Naive thymus-derived CD8-positive, alpha-beta T cell (primary cell): ENCODE measurements around the gene CHCHD6. TPM values are rescaled to one million over a fixed set of nuclear protein-coding genes. Genes with fewer than 3 reads are reported as not detected.

ENCODE experiments used
- ATAC-seq, 2 donors: fragments of 150-1000 bp; cut with Tn5 transposase in 1 of 2; sonication (Bioruptor Pico), chemical (Tn5 transposase) in 1 of 2; 1 replicate in 1 of 2; 2 replicates in 1 of 2; pipeline ENCODE4 v1.10.0; 2021; ENCODE audit warnings: mild to moderate bottlenecking in 2 of 2, moderate library complexity in 2 of 2
- POLR2A ChIA-PET: fragments of 350-600 bp; sonication (Branson Sonifier 250); formaldehyde crosslinking; loops from one replicate; lab custom pipeline; 2021; ENCODE audit warnings: antibody characterized with exemption; lab: Charles Lee
- DNase-seq, 10 donors: peaks; one replicate each; pipeline versions ENCODE4 v3.0.0 to v3.0.0-alpha.2; 2020 to 2022
- H3K27ac Mint-ChIP-seq, 10 donors: one replicate each; pipeline ENCODE4 v1.8.0; 2020 to 2022; ENCODE audit warnings: mild to moderate bottlenecking in 10 of 10, mixed read lengths in 10 of 10, moderate library complexity in 4 of 10, inconsistent platforms in 1 of 10
- H3K27me3 Mint-ChIP-seq, 5 donors: one replicate each; pipeline ENCODE4 v1.8.0; 2021 to 2022; ENCODE audit warnings: mixed read lengths in 5 of 5
- H3K36me3 Mint-ChIP-seq, 3 donors: one replicate each; pipeline ENCODE4 v1.8.0; 2020 to 2022; ENCODE audit warnings: mixed read lengths in 3 of 3, mild to moderate bottlenecking in 2 of 3, inconsistent platforms in 1 of 3
- H3K4me1 Mint-ChIP-seq, 4 donors: one replicate each; pipeline ENCODE4 v1.8.0; 2021 to 2022; ENCODE audit warnings: mixed read lengths in 4 of 4
- H3K4me3 Mint-ChIP-seq, 10 donors: one replicate each; pipeline ENCODE4 v1.8.0; 2020 to 2022; ENCODE audit warnings: mild to moderate bottlenecking in 10 of 10, mixed read lengths in 10 of 10, moderate library complexity in 6 of 10, inconsistent platforms in 1 of 10
- H3K9me3 Mint-ChIP-seq, 9 donors: one replicate each; pipeline ENCODE4 v1.8.0; 2020 to 2022; ENCODE audit warnings: mixed read lengths in 9 of 9, mild to moderate bottlenecking in 3 of 9, inconsistent platforms in 1 of 9, moderate library complexity in 1 of 9
- polyA plus RNA-seq, 3 donors: library from polyadenylated mRNA; unstranded; fragments of 300-500 nt; fragmentation: Illumina TruSeq; gene quantifications; one replicate each; pipeline ENCODE4 v1.2.3, GENCODE V29; 2021
- total RNA-seq, 8 experiments: library from RNA in 2 of 8; stranded (reverse) in 2 of 8; gene quantifications; one replicate each; pipeline ENCODE4 v1.2.3 and lab custom pipeline; 2021 to 2026

The CHCHD6 gene
- total and polyA plus RNA-seq, 5 experiments from 2014 or later, result 7.8 to 16.9 (median 11.3) TPM

GRCh38 chr3:126895178-126896066 lies 191.4 kb downstream of the CHCHD6 start:
- no peaks in the 10 kb centered on the region for H3K9me3 Mint-ChIP-seq
- H3K27ac Mint-ChIP-seq, result no peak overlapping the region
- POLR2A ChIA-PET, result no interaction called here
- H3K4me1 Mint-ChIP-seq, result peaks cover 0 to 11% (median 0%) of the 10 kb centered on the region in 4 donors
- H3K36me3 Mint-ChIP-seq, result peaks cover 0 to 3% (median 0%) of the 10 kb centered on the region in 3 donors
- no peak overlapping the region for H3K4me3 Mint-ChIP-seq
- ATAC-seq, result no peak
- no peak for DNase-seq
- peaks cover 0 to 8% (median 0%) of the 10 kb centered on the region in 5 donors for H3K27me3 Mint-ChIP-seq

- Mint-ChIP-seq H3K36me3 (peaks cover 0 to 3% (median 0%) of the 10 kb centered on the region in 3 donors), H3K9me3 (no peaks in the 10 kb centered on the region), H3K4me3 (no peak overlapping the region), H3K4me1 (peaks cover 0 to 11% (median 0%) of the 10 kb centered on the region in 4 donors), H3K27me3 (peaks cover 0 to 8% (median 0%) of the 10 kb centered on the region in 5 donors), H3K27ac (peak overlapping the region in 1 of 10 donors; percentile 37)
- POLR2A ChIA-PET, result no interaction called here
- no peak for DNase-seq
- ATAC-seq, result no peak
These were observed 192.0 kb downstream of the CHCHD6 start for GRCh38 chr3:126896067-126896441.

GRCh38 chr3:126896968-126897367 lies 192.9 kb downstream of the CHCHD6 start:
- H3K4me1 Mint-ChIP-seq, result peaks cover 0 to 11% (median 0%) of the 10 kb centered on the region in 4 donors
- H3K27me3 Mint-ChIP-seq, result peaks cover 0 to 8% (median 0%) of the 10 kb centered on the region in 5 donors
- ATAC-seq, result no peak
- H3K4me3 Mint-ChIP-seq, result no peak overlapping the region
- no peaks in the 10 kb centered on the region for H3K9me3 Mint-ChIP-seq
- POLR2A ChIA-PET, result no interaction called here
- peaks cover 0 to 3% (median 0%) of the 10 kb centered on the region in 3 donors for H3K36me3 Mint-ChIP-seq
- no peak for DNase-seq
- H3K27ac Mint-ChIP-seq, result peak overlapping the region in 1 of 10 donors; percentile 27

- POLR2A ChIA-PET, result no interaction called here
These were observed 193.9 kb downstream of the CHCHD6 start for GRCh38 chr3:126897943-126898342.

GRCh38 chr3:126900859-126901540 lies 197.0 kb downstream of the CHCHD6 start:
- H3K36me3 Mint-ChIP-seq, result peaks cover 0 to 3% (median 0%) of the 10 kb centered on the region in 3 donors
- H3K4me3 Mint-ChIP-seq, result no peak overlapping the region
- no peaks in the 10 kb centered on the region for H3K9me3 Mint-ChIP-seq
- H3K4me1 Mint-ChIP-seq, result peaks cover 0 to 1% (median 0%) of the 10 kb centered on the region in 4 donors
- POLR2A ChIA-PET, result no interaction called here
- DNase-seq (no peak), ATAC-seq (no peak)
- H3K27me3 Mint-ChIP-seq, result peaks cover 0 to 3% (median 0%) of the 10 kb centered on the region in 5 donors
- no peak overlapping the region for H3K27ac Mint-ChIP-seq

More at GRCh38 chr3:126897943-126898342, 193.9 kb downstream of the CHCHD6 start:
- H3K36me3 Mint-ChIP-seq, result peaks cover 0 to 3% (median 0%) of the 10 kb centered on the region in 3 donors
- no peak for DNase-seq
- no peak overlapping the region for H3K4me3 Mint-ChIP-seq
- H3K9me3 Mint-ChIP-seq, result no peaks in the 10 kb centered on the region
- H3K4me1 Mint-ChIP-seq, result peaks cover 0 to 10% (median 0%) of the 10 kb centered on the region in 4 donors
- no peak overlapping the region for H3K27ac Mint-ChIP-seq
- ATAC-seq, result no peak
- H3K27me3 Mint-ChIP-seq, result peaks cover 0 to 8% (median 0%) of the 10 kb centered on the region in 5 donors

GRCh38 chr3:126901631-126902030 lies 197.6 kb downstream of the CHCHD6 start:
- H3K27ac Mint-ChIP-seq, result no peak overlapping the region
- no peak for DNase-seq

GRCh38 chr3:126903521-126903920 lies 199.5 kb downstream of the CHCHD6 start:
- ATAC-seq (no peak), DNase-seq (no peak)
- Mint-ChIP-seq H3K4me1 (peaks cover 2 to 9% (median 4%) of the 10 kb centered on the region in 4 donors), H3K27me3 (peaks cover 0 to 8% (median 0%) of the 10 kb centered on the region in 5 donors), H3K9me3 (no peaks in the 10 kb centered on the region), H3K36me3 (peaks cover 0 to 3% (median 0%) of the 10 kb centered on the region in 3 donors), H3K4me3 (no peak overlapping the region), H3K27ac (no peak overlapping the region)
- POLR2A ChIA-PET, result no interaction called here

More at GRCh38 chr3:126901631-126902030, 197.6 kb downstream of the CHCHD6 start:
- no peak overlapping the region for H3K4me3 Mint-ChIP-seq
- no peaks in the 10 kb centered on the region for H3K9me3 Mint-ChIP-seq
- peaks cover 0 to 3% (median 0%) of the 10 kb centered on the region in 3 donors for H3K36me3 Mint-ChIP-seq
- peaks cover 0 to 5% (median 0%) of the 10 kb centered on the region in 5 donors for H3K27me3 Mint-ChIP-seq
- POLR2A ChIA-PET, result no interaction called here
- H3K4me1 Mint-ChIP-seq, result peaks cover 0 to 4% (median 0%) of the 10 kb centered on the region in 4 donors
- no peak for ATAC-seq

GRCh38 chr3:126907557-126907956 lies 203.5 kb downstream of the CHCHD6 start:
- Mint-ChIP-seq H3K4me1 (peaks cover 31 to 42% (median 35%) of the 10 kb centered on the region in 4 donors), H3K27me3 (peaks cover 0 to 10% (median 0%) of the 10 kb centered on the region in 5 donors)
- POLR2A ChIA-PET, result no interaction called here

GRCh38 chr3:126908752-126909275 lies 204.8 kb downstream of the CHCHD6 start:
- H3K36me3 Mint-ChIP-seq, result peaks cover 0 to 9% (median 4%) of the 10 kb centered on the region in 3 donors
- POLR2A ChIA-PET, result no interaction called here
- no peak overlapping the region for H3K4me3 Mint-ChIP-seq
- H3K27me3 Mint-ChIP-seq, result peaks cover 0 to 10% (median 0%) of the 10 kb centered on the region in 5 donors
- peaks cover 31 to 45% (median 35%) of the 10 kb centered on the region in 4 donors for H3K4me1 Mint-ChIP-seq
- DNase-seq, result no peak
- ATAC-seq, result no peak
- H3K9me3 Mint-ChIP-seq, result peaks cover 0 to 5% (median 0%) of the 10 kb centered on the region in 9 donors
- H3K27ac Mint-ChIP-seq, result peak overlapping the region in 3 of 10 donors; percentile 8 to 60 (median 40)

More at GRCh38 chr3:126907557-126907956, 203.5 kb downstream of the CHCHD6 start:
- peaks cover 0 to 9% (median 4%) of the 10 kb centered on the region in 3 donors for H3K36me3 Mint-ChIP-seq
- ATAC-seq, result no peak
- no peak for DNase-seq
- H3K27ac Mint-ChIP-seq, result no peak overlapping the region
- peaks cover 0 to 5% (median 0%) of the 10 kb centered on the region in 9 donors for H3K9me3 Mint-ChIP-seq
- no peak overlapping the region for H3K4me3 Mint-ChIP-seq

GRCh38 chr3:126910231-126910630 lies 206.2 kb downstream of the CHCHD6 start:
- DNase-seq, result no peak
- Mint-ChIP-seq H3K36me3 (peaks cover 2 to 16% (median 4%) of the 10 kb centered on the region in 3 donors), H3K27ac (peak overlapping the region in 8 of 10 donors; percentile 44 to 97 (median 82)), H3K27me3 (peaks cover 0 to 10% (median 0%) of the 10 kb centered on the region in 5 donors), H3K4me3 (peak overlapping the region in 4 of 10 donors; percentile 1 to 54 (median 36)), H3K4me1 (peaks cover 31 to 47% (median 35%) of the 10 kb centered on the region in 4 donors), H3K9me3 (peaks cover 0 to 5% (median 0%) of the 10 kb centered on the region in 9 donors)
- ATAC-seq, result no peak
- POLR2A ChIA-PET, result interaction anchor here (0.6 kb wide), 1 partner anchor 1405 kb away, joined by 4 read pairs; no protein-coding TSS in a partner anchor

GRCh38 chr3:126911162-126912026 lies 207.4 kb downstream of the CHCHD6 start:
- Mint-ChIP-seq H3K27ac (peak overlapping the region; percentile 18 to 97 (median 86)), H3K36me3 (peaks cover 4 to 22% (median 10%) of the 10 kb centered on the region in 3 donors), H3K9me3 (peaks cover 0 to 5% (median 0%) of the 10 kb centered on the region in 9 donors), H3K4me1 (peaks cover 31 to 47% (median 39%) of the 10 kb centered on the region in 4 donors), H3K27me3 (peaks cover 0 to 13% (median 0%) of the 10 kb centered on the region in 5 donors), H3K4me3 (peak overlapping the region in 9 of 10 donors; percentile 39 to 81 (median 68))
- POLR2A ChIA-PET, result no interaction called here
- DNase-seq (peak in 9 of 10 donors; percentile 4 to 75 (median 43)), ATAC-seq (peak; percentile 90 to 93)
